ENCODE results near the gene NUMA1.

DNA sequence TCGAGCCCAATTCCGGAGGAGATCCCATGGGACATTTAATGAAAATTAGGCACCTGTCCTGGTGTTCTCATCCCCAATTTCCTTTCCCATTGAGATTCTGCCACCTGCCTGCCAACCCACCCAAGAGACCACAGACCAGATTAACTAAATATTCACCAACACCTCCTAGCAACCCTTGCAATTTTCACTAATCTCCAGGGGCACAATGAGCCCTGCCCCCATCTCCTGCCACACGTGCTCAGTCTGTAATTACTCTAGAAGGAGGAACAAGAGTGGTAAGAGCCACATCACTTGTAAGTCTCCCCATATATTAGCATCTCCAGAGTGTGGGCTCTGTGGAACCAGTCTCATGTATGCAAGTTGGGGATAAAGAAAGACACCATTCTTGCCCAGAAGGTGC is 43.7 kb downstream of the NUMA1 start:
- TF ChIP-seq, protein P1, sequence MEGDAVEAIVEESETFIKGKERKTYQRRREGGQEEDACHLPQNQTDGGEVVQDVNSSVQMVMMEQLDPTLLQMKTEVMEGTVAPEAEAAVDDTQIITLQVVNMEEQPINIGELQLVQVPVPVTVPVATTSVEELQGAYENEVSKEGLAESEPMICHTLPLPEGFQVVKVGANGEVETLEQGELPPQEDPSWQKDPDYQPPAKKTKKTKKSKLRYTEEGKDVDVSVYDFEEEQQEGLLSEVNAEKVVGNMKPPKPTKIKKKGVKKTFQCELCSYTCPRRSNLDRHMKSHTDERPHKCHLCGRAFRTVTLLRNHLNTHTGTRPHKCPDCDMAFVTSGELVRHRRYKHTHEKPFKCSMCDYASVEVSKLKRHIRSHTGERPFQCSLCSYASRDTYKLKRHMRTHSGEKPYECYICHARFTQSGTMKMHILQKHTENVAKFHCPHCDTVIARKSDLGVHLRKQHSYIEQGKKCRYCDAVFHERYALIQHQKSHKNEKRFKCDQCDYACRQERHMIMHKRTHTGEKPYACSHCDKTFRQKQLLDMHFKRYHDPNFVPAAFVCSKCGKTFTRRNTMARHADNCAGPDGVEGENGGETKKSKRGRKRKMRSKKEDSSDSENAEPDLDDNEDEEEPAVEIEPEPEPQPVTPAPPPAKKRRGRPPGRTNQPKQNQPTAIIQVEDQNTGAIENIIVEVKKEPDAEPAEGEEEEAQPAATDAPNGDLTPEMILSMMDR (IDR thresholded peaks at IDR 0.05): no peak
- TF ChIP-seq POLR2A (IDR thresholded peaks at IDR 0.05): no peak
